Measurements from ENCODE around the gene IMPG2. TPM values are rescaled to one million over a fixed set of nuclear protein-coding genes. Genes with fewer than 3 reads are reported as not detected.

IMPG2 gene
- total RNA-seq, 1 donor from 2014 or later = under 0.01 TPM

GRCh38 chr3:101229681-101230080, 90.7 kb downstream of the IMPG2 start:
- no peak for TF ChIP-seq CTCF (IDR thresholded peaks at IDR 0.05; ENCODE audit: insufficient read depth, low read length, severe bottlenecking)
- FAIRE-seq = no peak
- H3K4me3 ChIP-seq (ENCODE audit: low read depth, low read length) = no peak overlapping the region
- no peaks in the 10 kb centered on the region for H3K36me3 ChIP-seq (ENCODE audit: control insufficient read depth, insufficient read depth, low read length)
- H3K27me3 ChIP-seq (ENCODE audit: control insufficient read depth, insufficient read depth, low read length) = no peaks in the 10 kb centered on the region
- DNase-seq (ENCODE audit: low read depth) = no peak

DNA sequence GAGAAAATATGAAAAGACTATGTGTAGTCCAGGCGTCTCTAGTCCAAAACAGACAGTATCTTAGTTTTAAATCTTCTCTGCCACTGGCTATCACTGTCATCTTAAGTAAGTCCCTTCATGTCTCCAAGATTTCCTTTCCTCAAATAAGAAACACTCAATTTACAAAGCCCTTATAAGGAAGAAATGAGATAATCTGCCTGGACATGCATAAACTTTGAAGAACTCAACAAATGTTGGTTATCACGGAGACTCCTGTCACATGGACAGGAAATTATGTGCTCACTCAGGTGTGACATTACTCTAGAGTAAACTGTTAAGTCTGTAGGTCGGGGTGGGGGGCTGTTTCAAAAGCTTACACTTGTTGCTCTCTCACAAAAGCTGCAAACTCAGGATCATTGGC, 91.9 kb downstream of the IMPG2 start:
- FAIRE-seq (no peak), DNase-seq (ENCODE audit: low read depth) (peak; percentile 4)
- no peak for TF ChIP-seq CTCF (IDR thresholded peaks at IDR 0.05; ENCODE audit: insufficient read depth, low read length, severe bottlenecking)
- Histone ChIP-seq H3K4me3 (ENCODE audit: low read depth, low read length) (no peak overlapping the region), H3K27me3 (ENCODE audit: control insufficient read depth, insufficient read depth, low read length) (no peaks in the 10 kb centered on the region), H3K36me3 (ENCODE audit: control insufficient read depth, insufficient read depth, low read length) (no peaks in the 10 kb centered on the region)

GRCh38 chr3:101224739-101225138, 95.6 kb downstream of the IMPG2 start:
- Histone ChIP-seq H3K27me3 (ENCODE audit: control insufficient read depth, insufficient read depth, low read length) (no peaks in the 10 kb centered on the region), H3K36me3 (ENCODE audit: control insufficient read depth, insufficient read depth, low read length) (no peaks in the 10 kb centered on the region), H3K4me3 (ENCODE audit: low read depth, low read length) (no peak overlapping the region)
- TF ChIP-seq CTCF (IDR thresholded peaks at IDR 0.05; ENCODE audit: insufficient read depth, low read length, severe bottlenecking) = no peak
- no peak for FAIRE-seq
- no peak for DNase-seq (ENCODE audit: low read depth)

DNA sequence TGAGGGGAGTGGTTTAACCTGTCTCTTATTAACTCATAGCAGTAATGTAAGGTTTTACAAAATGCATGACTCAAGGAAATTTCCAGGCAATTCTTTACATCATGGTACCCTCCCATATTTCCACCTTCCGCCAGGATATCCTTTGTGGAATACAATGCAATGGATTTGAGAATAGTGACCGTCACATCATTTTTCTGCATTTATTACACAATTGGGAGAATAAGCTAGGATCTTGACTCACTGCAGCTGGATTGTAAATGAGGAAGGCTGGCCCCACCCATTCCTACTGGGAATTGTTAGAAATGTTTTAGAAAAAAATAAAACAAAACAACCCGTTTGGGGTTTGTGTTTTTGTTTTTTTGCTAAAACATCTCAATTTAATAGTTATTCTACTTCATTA, 97.4 kb downstream of the IMPG2 start:
- Histone ChIP-seq H3K4me3 (ENCODE audit: low read depth, low read length) (no peak overlapping the region), H3K27me3 (ENCODE audit: control insufficient read depth, insufficient read depth, low read length) (no peaks in the 10 kb centered on the region), H3K36me3 (ENCODE audit: control insufficient read depth, insufficient read depth, low read length) (no peaks in the 10 kb centered on the region)
- FAIRE-seq (no peak), DNase-seq (ENCODE audit: low read depth) (peak; percentile 6)
- TF ChIP-seq CTCF (IDR thresholded peaks at IDR 0.05; ENCODE audit: insufficient read depth, low read length, severe bottlenecking) = no peak

GRCh38 chr3:101219842-101220560, 100.4 kb downstream of the IMPG2 start:
- Histone ChIP-seq H3K4me3 (ENCODE audit: low read depth, low read length) (no peak overlapping the region), H3K27me3 (ENCODE audit: control insufficient read depth, insufficient read depth, low read length) (no peaks in the 10 kb centered on the region), H3K36me3 (ENCODE audit: control insufficient read depth, insufficient read depth, low read length) (no peaks in the 10 kb centered on the region)
- DNase-seq (ENCODE audit: low read depth) = peak; percentile 5
- FAIRE-seq = no peak
- no peak for TF ChIP-seq CTCF (IDR thresholded peaks at IDR 0.05; ENCODE audit: insufficient read depth, low read length, severe bottlenecking)
